Measurements from ENCODE around the gene TBX21. TPM values are rescaled to one million over a fixed set of nuclear protein-coding genes. Genes with fewer than 3 reads are reported as not detected.

The TBX21 gene
- total and polyA plus RNA-seq, 10 of the 15 experiments (the other 5 are each of a cell fraction or from before 2014, with no cell fraction given), result 0.63 to 9.6 (median 5.0) TPM

DNA sequence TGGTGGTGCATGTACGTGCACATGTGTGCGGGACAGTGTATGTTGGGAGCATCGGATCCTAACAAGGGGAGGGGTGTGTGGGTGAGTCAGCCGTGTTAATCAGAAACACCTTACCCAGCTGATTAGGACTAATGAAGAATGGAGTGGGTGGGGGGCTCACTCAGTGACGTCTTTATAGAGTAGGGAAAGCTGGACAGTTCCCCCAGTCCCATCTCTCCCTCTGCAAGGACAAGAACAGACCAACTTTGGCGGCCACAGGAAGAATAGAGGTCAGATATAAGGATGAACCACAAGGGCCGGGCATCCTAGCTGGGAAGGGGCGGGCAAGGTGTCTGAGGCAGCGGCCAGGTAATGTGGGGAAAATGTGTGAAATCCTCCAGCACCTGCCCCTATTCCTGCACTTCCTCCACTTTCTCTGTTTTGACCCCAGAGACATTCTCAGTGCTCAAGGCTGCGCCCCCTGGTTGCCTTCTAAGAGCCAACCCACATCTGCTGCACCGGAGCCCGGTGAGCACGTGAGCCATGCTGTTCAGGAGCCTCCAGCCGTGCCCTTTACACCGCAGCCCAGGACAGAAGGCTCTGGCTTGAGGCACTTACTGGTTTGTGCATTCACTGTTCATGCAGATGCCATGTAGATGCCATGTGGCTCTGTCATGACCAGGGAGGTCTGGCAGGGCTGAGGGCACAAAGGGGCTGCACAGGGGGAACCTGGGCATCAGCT, 18.9 kb upstream of the TBX21 start:
- BruUV-seq (replicated peaks), result no TSS peak
- Histone ChIP-seq H3K27ac (ENCODE audit: control insufficient read depth, insufficient read depth) (no peak overlapping the region), H4K20me1 (ENCODE audit: control insufficient read depth, insufficient read depth) (no peaks in the 10 kb centered on the region; the same call in 1 of the 2 replicates), H3K4me2 (ENCODE audit: control insufficient read depth, insufficient read depth) (peak overlapping the region; percentile 61), H3K79me2 (ENCODE audit: control insufficient read depth, insufficient read depth, low read length) (no peaks in the 10 kb centered on the region), H3K9me3 (replicated peaks; ENCODE audit: control insufficient read depth, insufficient read depth, low read length) (no peaks in the 10 kb centered on the region), H2AFZ (ENCODE audit: control insufficient read depth, low read depth, low read length) (no peak overlapping the region), H3K4me3 (no peak overlapping the region), H3K27me3 (replicated peaks in 1 of 2; ENCODE audit: control insufficient read depth in 2 of 2, insufficient read depth in 2 of 2, low read length in 1 of 2) (no peaks in the 10 kb centered on the region; a peak in 2 of 4 replicates), H3K36me3 (ENCODE audit: control insufficient read depth in 2 of 2, insufficient read depth in 2 of 2, low read length in 1 of 2) (no peaks in the 10 kb centered on the region), H3K9ac (ENCODE audit: control insufficient read depth, insufficient read depth, low read length) (no peak overlapping the region), H3K4me1 (ENCODE audit: control insufficient read depth, insufficient read depth, low read length) (peaks cover 61% of the 10 kb centered on the region)
- TF ChIP-seq, protein P1, sequence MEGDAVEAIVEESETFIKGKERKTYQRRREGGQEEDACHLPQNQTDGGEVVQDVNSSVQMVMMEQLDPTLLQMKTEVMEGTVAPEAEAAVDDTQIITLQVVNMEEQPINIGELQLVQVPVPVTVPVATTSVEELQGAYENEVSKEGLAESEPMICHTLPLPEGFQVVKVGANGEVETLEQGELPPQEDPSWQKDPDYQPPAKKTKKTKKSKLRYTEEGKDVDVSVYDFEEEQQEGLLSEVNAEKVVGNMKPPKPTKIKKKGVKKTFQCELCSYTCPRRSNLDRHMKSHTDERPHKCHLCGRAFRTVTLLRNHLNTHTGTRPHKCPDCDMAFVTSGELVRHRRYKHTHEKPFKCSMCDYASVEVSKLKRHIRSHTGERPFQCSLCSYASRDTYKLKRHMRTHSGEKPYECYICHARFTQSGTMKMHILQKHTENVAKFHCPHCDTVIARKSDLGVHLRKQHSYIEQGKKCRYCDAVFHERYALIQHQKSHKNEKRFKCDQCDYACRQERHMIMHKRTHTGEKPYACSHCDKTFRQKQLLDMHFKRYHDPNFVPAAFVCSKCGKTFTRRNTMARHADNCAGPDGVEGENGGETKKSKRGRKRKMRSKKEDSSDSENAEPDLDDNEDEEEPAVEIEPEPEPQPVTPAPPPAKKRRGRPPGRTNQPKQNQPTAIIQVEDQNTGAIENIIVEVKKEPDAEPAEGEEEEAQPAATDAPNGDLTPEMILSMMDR (IDR thresholded peaks at IDR 0.05 in 2 of 3, conservative IDR thresholded peaks at IDR 0.05 in 1 of 3; ENCODE audit: control insufficient read depth in 2 of 3, extremely low read depth in 1 of 3, insufficient read depth in 1 of 3, low read depth in 3 of 3, low read length in 3 of 3), result peak; percentile 22 to 27 (median 23); a peak in 5 of 6 replicates
- TF ChIP-seq RAD51 (IDR thresholded peaks at IDR 0.05) (peak; percentile 34; the same call in 1 of the 2 replicates), BACH1 (IDR thresholded peaks at IDR 0.05; ENCODE audit: borderline replicate concordance) (no peak), SMC3 (IDR thresholded peaks at IDR 0.05; ENCODE audit: borderline replicate concordance, low read length) (0 out of 2 replicates have a peak, but pooled peaks have one; percentile 3), HCFC1 (IDR thresholded peaks at IDR 0.05; ENCODE audit: low read length) (no peak; the same call in 1 of the 2 replicates), MEF2A (IDR thresholded peaks at IDR 0.05; ENCODE audit: insufficient read depth, low read depth, low read length) (no peak), ZNF622 (IDR thresholded peaks at IDR 0.05) (no peak), ZNF207 (IDR thresholded peaks at IDR 0.05; ENCODE audit: borderline replicate concordance) (0 out of 2 replicates have a peak, but pooled peaks have one; percentile 21), SPI1 (IDR thresholded peaks at IDR 0.05; ENCODE audit: borderline replicate concordance, insufficient read depth, low read depth, low read length) (0 out of 2 replicates have a peak, but pooled peaks have one; percentile 4), POU2F2 (IDR thresholded peaks at IDR 0.05; ENCODE audit: borderline replicate concordance, low read depth, low read length) (no peak), STAT3 (IDR thresholded peaks at IDR 0.05; ENCODE audit: low read depth, low read length) (no peak), BHLHE40 (IDR thresholded peaks at IDR 0.05; ENCODE audit: borderline replicate concordance in 1 of 2, low read depth in 2 of 2, low read length in 1 of 2) (peak; percentile 92 to 96), PAX8 (IDR thresholded peaks at IDR 0.05) (no peak)
- TF ChIP-seq, protein P2, sequence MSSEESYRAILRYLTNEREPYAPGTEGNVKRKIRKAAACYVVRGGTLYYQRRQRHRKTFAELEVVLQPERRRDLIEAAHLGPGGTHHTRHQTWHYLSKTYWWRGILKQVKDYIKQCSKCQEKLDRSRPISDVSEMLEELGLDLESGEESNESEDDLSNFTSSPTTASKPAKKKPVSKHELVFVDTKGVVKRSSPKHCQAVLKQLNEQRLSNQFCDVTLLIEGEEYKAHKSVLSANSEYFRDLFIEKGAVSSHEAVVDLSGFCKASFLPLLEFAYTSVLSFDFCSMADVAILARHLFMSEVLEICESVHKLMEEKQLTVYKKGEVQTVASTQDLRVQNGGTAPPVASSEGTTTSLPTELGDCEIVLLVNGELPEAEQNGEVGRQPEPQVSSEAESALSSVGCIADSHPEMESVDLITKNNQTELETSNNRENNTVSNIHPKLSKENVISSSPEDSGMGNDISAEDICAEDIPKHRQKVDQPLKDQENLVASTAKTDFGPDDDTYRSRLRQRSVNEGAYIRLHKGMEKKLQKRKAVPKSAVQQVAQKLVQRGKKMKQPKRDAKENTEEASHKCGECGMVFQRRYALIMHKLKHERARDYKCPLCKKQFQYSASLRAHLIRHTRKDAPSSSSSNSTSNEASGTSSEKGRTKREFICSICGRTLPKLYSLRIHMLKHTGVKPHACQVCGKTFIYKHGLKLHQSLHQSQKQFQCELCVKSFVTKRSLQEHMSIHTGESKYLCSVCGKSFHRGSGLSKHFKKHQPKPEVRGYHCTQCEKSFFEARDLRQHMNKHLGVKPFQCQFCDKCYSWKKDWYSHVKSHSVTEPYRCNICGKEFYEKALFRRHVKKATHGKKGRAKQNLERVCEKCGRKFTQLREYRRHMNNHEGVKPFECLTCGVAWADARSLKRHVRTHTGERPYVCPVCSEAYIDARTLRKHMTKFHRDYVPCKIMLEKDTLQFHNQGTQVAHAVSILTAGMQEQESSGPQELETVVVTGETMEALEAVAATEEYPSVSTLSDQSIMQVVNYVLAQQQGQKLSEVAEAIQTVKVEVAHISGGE (CRISPR knock-in tag; IDR thresholded peaks at IDR 0.05), result no peak
- ChIA-PET RAD21 (ENCODE audit: unreplicated experiment) (interaction anchor here (1.1 to 8.3 kb wide), 4 partner anchors 8 to 50 kb away, joined by 3 to 142 read pairs (median 6); no protein-coding TSS in a partner anchor), CTCF (interaction anchor here (1.2 to 9.0 kb wide), 8 partner anchors 11 to 49 kb away, joined by 3 to 229 read pairs (median 5); partner anchors contain the start of gene TBX21), SMC1A (ENCODE audit: uncharacterized antibody, unreplicated experiment) (interaction anchor here (3.7 to 5.9 kb wide), 3 partner anchors 9 to 17 kb away, joined by 27 to 56 read pairs (median 39); partner anchors contain the start of gene TBX21), POLR2A (interaction anchor here (1.2 to 7.3 kb wide), 3 partner anchors 12 to 19 kb away, joined by 4 to 76 read pairs (median 7); partner anchors contain the start of gene TBX21)
- WGBS (ENCODE audit: insufficient coverage, insufficient replicate concordance, low lambda C conversion rate, missing lambda C conversion rate), result 19% methylated on average over 15 of the region's 15 CpGs
- ATAC-seq (peak; percentile 40), DNase-seq (ENCODE audit: low read depth, low spot score) (no peak), FAIRE-seq (no peak)
- in situ Hi-C loops (cut with MboI) (no loop called here), intact Hi-C loops (cut with micrococcal nuclease; ENCODE audit: unreplicated experiment) (loop anchor here (2.0 kb wide), 1 partner anchor 19 kb away; the partner anchor contains the start of gene TBX21)

All from GM12878 (cell line).